Measurements from ENCODE around the gene CUL7. TPM values are rescaled to one million over a fixed set of nuclear protein-coding genes. Genes with fewer than 3 reads are reported as not detected.

Gene CUL7
- total RNA-seq, 2 donors from 2014 or later: 16.3 to 24.4 TPM

DNA sequence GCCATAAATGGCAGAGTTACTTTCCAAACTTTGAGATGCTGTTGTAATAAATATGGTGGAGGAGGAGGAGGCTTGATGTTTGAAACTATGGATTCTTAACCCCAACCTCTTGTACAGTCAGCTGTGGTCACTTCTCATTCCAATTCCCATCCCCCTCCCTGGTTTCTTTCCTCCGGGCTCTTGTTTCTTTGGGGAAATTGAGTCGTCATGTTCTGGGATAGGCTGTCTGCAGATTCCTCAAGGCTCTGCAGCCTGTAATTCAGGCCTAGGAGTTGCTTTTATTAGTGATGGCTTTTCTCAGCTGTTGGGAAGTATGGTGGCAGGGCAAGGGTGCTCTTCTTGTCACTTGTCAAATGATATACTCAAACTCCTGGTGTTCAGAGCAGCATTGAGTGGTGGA lies 25.0 kb upstream of the CUL7 start:
- ATAC-seq: no peak
- H3K4me1 ChIP-seq: peaks cover 15% of the 10 kb centered on the region
- DNase-seq: no peak
- TF ChIP-seq POLR2A (IDR thresholded peaks at IDR 0.05): no peak
- TF ChIP-seq, protein P1, sequence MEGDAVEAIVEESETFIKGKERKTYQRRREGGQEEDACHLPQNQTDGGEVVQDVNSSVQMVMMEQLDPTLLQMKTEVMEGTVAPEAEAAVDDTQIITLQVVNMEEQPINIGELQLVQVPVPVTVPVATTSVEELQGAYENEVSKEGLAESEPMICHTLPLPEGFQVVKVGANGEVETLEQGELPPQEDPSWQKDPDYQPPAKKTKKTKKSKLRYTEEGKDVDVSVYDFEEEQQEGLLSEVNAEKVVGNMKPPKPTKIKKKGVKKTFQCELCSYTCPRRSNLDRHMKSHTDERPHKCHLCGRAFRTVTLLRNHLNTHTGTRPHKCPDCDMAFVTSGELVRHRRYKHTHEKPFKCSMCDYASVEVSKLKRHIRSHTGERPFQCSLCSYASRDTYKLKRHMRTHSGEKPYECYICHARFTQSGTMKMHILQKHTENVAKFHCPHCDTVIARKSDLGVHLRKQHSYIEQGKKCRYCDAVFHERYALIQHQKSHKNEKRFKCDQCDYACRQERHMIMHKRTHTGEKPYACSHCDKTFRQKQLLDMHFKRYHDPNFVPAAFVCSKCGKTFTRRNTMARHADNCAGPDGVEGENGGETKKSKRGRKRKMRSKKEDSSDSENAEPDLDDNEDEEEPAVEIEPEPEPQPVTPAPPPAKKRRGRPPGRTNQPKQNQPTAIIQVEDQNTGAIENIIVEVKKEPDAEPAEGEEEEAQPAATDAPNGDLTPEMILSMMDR (IDR thresholded peaks at IDR 0.05): no peak
- no peak overlapping the region for H3K4me3 ChIP-seq
- no peaks in the 10 kb centered on the region for H3K36me3 ChIP-seq (replicated peaks in 1 of 2; ENCODE audit: insufficient read depth in 1 of 2, low read depth in 2 of 2)
- intact Hi-C loops (cut with DNase I): no loop called here
- WGBS, 2 donors: 87 to 93% methylated on average over 2 of the region's 2 CpGs
- H3K9me3 ChIP-seq: no peaks in the 10 kb centered on the region
- no peak overlapping the region for H3K27ac ChIP-seq
- H3K27me3 ChIP-seq: no peaks in the 10 kb centered on the region

DNA sequence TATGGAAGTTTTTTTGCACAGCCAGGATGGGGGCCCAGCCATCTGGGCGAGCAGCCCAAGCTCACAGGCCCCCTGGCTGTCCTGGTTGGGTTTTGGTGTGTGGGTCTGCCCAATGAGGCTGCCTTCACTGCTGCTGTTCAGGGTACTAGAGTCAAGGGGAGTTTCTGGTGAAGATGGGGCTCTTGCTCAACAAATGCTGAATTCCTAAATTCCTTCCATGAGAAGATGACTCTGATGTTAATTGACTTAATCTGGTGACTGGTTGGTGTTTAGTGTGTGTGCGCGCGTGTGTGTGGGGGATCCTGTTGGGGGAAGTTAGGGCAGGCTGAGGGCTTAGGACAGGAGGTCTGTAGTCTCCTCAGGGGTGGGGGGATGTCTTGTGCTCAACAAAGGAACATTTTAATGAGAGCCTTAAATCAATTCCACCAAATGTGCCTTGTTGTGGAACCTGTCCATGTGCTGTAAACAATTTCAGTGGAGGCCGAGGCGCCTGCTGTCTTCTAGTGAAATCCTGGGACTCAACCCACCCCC lies 24.4 kb upstream of the CUL7 start:
- Histone ChIP-seq H3K27ac (no peak overlapping the region), H3K36me3 (replicated peaks in 1 of 2; ENCODE audit: insufficient read depth in 1 of 2, low read depth in 2 of 2) (no peaks in the 10 kb centered on the region), H3K4me3 (no peak overlapping the region), H3K4me1 (peaks cover 15% of the 10 kb centered on the region), H3K9me3 (no peaks in the 10 kb centered on the region), H3K27me3 (no peaks in the 10 kb centered on the region)
- TF ChIP-seq, protein P1 (IDR thresholded peaks at IDR 0.05): no peak
- TF ChIP-seq POLR2A (IDR thresholded peaks at IDR 0.05): no peak
- DNase-seq (no peak), ATAC-seq (no peak)
- intact Hi-C loops (cut with DNase I): no loop called here
- WGBS, 2 donors: 85 to 88% methylated on average over 4 to 6 of the region's 6 CpGs

DNA sequence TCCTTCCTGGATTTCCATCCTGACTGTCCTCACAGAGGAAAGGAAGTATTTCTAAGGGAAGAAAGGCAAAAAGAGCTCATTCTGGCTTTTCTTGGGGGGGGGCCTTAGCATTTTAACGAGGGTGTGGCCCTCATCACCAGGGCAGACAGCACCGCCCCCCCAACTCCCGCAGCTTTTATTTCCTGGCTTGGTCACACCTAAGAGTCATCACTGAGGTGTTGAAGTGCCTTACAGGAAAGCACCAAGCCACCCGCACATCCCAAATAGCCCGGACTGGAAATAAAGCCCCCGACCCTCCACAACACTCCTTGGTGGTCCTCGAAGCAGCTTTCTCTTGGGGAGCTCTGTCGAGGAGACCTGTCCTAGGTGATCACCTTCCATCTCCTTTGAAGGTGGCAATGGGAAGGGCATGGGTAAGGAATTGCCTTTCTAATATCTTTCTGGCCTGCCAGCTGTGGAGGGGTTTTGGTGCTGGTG lies 23.7 kb upstream of the CUL7 start:
- no peak for TF ChIP-seq POLR2A (IDR thresholded peaks at IDR 0.05)
- TF ChIP-seq, protein P1 (IDR thresholded peaks at IDR 0.05): no peak
- intact Hi-C loops (cut with DNase I): no loop called here
- H3K36me3 ChIP-seq (replicated peaks in 1 of 2; ENCODE audit: insufficient read depth in 1 of 2, low read depth in 2 of 2): peaks cover 0 to 3% of the 10 kb centered on the region in 2 donors
- H3K27ac ChIP-seq: peak overlapping the region in 2 of 4 donors; percentile 50 to 72
- H3K9me3 ChIP-seq: no peaks in the 10 kb centered on the region
- ATAC-seq (no peak), DNase-seq (no peak)
- H3K27me3 ChIP-seq: no peaks in the 10 kb centered on the region
- H3K4me3 ChIP-seq: peak overlapping the region in 1 of 2 donors; percentile 51
- WGBS, 2 donors: 33 to 40% methylated on average over 8 of the region's 8 CpGs
- H3K4me1 ChIP-seq: peaks cover 15% of the 10 kb centered on the region

DNA sequence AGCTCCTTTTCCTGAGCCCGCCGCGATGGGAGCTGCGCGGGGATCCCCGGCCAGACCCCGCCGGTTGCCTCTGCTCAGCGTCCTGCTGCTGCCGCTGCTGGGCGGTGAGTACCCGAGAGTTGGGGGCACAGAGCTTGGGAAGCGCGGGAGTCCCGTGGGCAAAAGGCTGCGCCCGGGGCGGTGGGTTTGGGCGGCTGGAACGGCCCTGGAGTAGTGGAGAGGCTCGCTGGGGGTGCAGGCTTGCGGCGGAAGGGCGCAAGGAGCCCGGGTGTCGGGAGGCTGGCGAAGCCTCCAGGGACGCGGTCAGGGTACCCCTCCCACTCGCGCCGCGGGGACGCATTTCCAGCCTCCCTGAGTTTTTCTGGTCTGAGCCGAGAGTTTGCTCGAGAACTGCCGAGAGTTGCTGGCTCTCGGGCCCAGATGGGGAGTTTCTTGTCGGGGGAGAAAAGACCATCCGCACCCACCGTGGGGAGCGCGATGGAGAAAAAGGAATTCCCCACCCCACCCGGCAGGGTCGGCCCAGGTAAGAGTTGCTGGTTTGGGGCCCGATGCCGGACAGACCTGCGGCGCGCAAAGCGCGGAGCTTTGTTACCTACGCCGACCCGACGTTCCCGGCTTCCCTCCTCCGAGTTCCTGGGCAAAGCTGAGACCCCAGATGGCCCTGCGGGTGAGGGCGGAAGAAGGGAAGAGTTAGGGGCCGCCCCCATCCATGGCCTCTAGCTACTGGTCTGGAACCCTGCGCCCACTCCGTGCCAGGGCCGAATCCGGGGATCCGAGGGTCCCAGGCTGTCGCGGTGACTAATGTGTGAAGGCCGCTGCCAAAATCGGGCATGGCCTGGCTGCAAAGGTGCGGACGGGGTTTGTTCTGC lies 23.0 kb upstream of the CUL7 start:
- intact Hi-C loops (cut with DNase I): no loop called here

More for the DNA sequence above, 23.0 kb upstream of the CUL7 start:
- TF ChIP-seq, protein P1 (IDR thresholded peaks at IDR 0.05): no peak
- TF ChIP-seq POLR2A (IDR thresholded peaks at IDR 0.05): peak in 2 of 3 donors; percentile 14 to 22
- Histone ChIP-seq H3K27me3 (no peaks in the 10 kb centered on the region), H3K9me3 (no peaks in the 10 kb centered on the region), H3K4me1 (peaks cover 15% of the 10 kb centered on the region), H3K4me3 (peak overlapping the region; percentile 51 to 62), H3K36me3 (replicated peaks in 1 of 2; ENCODE audit: insufficient read depth in 1 of 2, low read depth in 2 of 2) (peaks cover 0 to 3% of the 10 kb centered on the region in 2 donors), H3K27ac (peak overlapping the region in 3 of 4 donors; percentile 50 to 72 (median 56))
- peak; percentile 36 for ATAC-seq
- 2 to 4% methylated on average over 10 to 59 of the region's 72 CpGs for WGBS, 2 donors
- DNase-seq: peak; percentile 31 to 52 (median 40)

Measured in body of pancreas (tissue), 4 donors.